ACHN (cell line): ENCODE data around the gene MITF.
A peak's percentile ranks its signal among the peaks of the same experiment; 100 is the strongest.
"Not testable (repeated sequence)": the region's sequence is repeated elsewhere in the genome, so short reads cannot be mapped to it uniquely, and the experiment has no call there.

Source experiments
- DNase-seq: peaks from one replicate; pipeline ENCODE4 v3.0.0-alpha.2; 2015
- in situ Hi-C: cut with HindIII; loops from 2 replicates; pipeline ENCODE4 v1.10.0; 2017; ENCODE audit warnings: low sequenced_read_pairs, low pct_ligation_motif_present, low pct_unique_long_range_greater_than_20kb

Gene MITF

DNA sequence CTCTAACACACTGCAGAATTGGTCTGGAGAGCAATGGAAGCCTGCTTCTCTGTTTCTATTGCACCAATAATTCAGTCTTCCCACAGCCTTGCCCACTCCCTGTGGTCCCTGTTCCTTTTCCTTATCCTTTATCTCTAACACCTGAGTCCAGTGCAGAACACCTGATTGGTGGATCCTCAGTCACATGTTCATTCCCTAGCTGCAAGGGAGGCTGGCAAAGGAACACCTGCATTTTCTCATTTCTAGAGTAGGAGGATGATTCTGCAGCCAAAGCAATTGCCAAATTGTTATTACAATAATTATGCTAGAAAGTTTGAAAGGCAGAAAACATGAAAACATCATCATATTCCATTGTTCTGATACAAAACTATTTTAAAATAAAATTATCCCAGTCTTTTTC is 176.5 kb downstream of the MITF start:
- in situ Hi-C loops, result no loop called here
- no peak for DNase-seq

GRCh38 chr3:69920009-69920408 is 180.7 kb downstream of the MITF start:
- in situ Hi-C loops, DNase-seq: not testable (repeated sequence)

- DNase-seq, result no peak
- in situ Hi-C loops, result no loop called here
Measured at GRCh38 chr3:69921651-69922050, 182.4 kb downstream of the MITF start.

DNA sequence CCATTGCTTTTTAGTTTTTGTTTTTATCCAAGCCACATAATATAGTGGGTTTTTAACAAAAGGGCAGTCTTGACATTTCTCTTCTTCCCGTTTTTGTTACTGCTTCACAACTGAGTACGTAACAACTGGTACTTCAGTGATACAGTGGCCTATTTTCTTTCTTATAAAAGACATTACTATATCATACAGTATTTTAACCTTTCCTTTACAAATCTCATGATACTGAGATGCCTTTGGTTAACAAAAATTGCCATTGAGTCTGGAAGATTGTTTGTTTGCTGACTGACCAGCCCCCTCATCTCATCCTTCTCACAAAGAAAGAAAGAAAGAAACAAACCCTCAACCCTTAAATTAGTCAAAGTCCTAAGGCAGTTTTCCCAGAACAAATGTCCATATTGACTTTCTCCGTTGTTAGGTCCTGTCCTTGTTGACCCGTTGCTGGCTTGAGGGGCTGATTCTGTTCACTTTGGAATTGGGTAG is 183.3 kb downstream of the MITF start:
- DNase-seq, result no peak
- in situ Hi-C loops, result no loop called here

GRCh38 chr3:69925506-69925905 is 186.2 kb downstream of the MITF start:
- in situ Hi-C loops, result no loop called here
- no peak for DNase-seq

GRCh38 chr3:69926385-69926784 is 187.1 kb downstream of the MITF start:
- DNase-seq, result no peak
- in situ Hi-C loops, result no loop called here

- in situ Hi-C loops, result no loop called here
- no peak for DNase-seq
Measured at GRCh38 chr3:69927571-69927970, 188.3 kb downstream of the MITF start.

- in situ Hi-C loops, result no loop called here
- DNase-seq, result no peak
Measured at GRCh38 chr3:69929019-69929418, 189.8 kb downstream of the MITF start.

GRCh38 chr3:69930564-69930963 is 191.3 kb downstream of the MITF start:
- DNase-seq, result no peak
- in situ Hi-C loops, result no loop called here

- DNase-seq, result no peak
- in situ Hi-C loops, result no loop called here
Measured at GRCh38 chr3:69932087-69932486, 192.8 kb downstream of the MITF start.

- in situ Hi-C loops, result no loop called here
- no peak for DNase-seq
Measured at GRCh38 chr3:69932501-69932900, 193.2 kb downstream of the MITF start.

GRCh38 chr3:69934398-69934797 is 195.1 kb downstream of the MITF start:
- in situ Hi-C loops, result no loop called here
- no peak for DNase-seq

DNA sequence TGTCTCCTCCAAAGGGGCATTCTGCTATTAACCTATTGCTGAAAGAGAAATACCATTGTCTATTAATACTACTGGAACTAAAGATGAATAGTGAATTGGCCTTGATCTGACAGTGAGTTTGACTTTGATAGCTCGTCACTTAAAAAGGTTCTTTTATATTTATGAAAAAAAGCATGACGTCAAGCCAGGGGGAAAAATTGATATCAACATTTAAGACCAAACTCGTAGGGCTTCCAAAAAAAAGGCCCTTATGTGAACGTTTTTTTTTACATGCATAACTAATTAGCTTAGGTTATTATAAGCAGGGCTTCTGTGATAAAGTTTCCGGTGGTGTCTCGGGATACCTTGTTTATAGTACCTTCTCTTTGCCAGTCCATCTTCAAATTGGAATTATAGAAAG is 197.0 kb downstream of the MITF start:
- in situ Hi-C loops, result no loop called here
- no peak for DNase-seq

GRCh38 chr3:69938061-69938460 is 198.8 kb downstream of the MITF start:
- in situ Hi-C loops, result no loop called here
- DNase-seq, result no peak

DNA sequence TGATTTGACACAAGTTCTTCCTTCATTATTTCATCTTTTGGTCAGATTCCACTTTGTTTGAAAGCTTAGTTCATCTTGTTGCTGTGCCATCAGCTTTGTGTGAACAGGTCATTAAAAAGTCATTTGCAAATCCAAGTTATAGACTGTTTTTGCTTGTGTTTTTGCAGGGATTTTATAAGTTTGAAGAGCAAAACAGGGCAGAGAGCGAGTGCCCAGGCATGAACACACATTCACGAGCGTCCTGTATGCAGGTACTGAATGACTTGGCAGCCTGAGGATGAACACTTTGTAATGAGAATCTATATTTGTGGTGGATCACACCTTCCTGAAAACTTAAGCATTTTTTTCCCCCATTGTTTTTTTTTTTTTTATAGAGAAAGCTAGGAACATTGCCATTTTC is 199.7 kb downstream of the MITF start:
- in situ Hi-C loops, result no loop called here
- DNase-seq, result no peak

GRCh38 chr3:69941037-69941436 is 201.8 kb downstream of the MITF start:
- in situ Hi-C loops, result no loop called here
- DNase-seq, result no peak

DNA sequence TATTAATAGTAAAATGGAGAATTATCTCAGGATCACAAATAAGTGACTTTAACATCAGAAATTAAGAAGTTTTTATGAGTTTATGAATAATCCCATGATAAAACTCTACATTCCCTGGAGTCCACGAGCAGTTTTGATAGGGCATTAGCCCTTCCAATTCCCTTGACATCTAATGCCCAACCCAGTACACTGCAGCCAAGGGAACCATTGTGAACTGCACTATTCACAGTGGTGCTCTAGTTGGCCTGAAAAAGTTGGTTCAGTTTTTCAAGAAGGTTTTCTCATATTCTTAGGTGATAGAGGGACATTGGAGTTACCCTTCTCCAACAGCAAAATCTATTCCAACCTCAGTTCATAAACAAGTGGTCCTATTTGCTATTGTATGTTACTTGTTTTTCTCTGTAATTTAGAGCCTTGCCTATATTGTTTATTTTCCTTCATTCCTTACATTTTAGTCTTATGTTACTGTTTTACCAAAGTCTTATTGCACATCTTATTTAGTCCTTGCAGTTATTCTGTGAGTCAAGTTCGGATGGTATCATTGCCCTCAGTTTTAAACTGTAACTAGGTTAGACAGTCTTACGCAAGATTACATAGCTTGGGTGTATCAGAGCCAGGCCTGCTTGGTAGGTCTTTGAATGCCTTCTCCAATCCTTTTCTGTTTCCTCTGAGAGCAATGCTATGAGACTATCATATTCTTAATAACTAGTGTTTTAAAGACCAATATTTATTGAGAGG is 202.3 kb downstream of the MITF start:
- in situ Hi-C loops, result no loop called here
- DNase-seq, result peak; percentile 64

DNA sequence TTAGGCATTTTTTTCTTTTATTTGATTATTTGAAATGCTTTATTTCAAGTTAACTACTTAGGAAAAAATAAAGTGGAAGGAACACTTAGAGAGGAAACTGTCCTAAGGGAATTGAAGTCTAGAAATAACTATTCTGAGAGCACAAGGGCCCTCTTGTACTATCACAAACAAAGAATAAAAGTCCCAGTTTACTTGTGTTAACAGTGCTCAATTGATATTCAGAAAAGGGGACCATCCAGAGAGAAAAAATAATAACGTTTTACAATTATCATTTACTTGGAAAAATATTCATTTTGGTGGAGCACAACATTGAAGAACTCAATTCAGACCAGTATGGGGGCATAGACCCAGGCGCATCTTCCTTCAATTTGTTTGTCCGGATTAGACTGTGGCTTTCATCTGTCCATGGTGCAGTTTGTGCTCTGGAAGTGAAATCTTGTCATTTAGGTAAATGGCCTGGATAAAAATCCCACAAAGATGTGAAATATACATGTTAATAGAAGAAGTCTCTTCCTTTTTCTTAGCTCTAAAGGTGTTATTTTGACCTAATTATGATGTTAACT is 205.7 kb downstream of the MITF start:
- no peak for DNase-seq
- in situ Hi-C loops, result no loop called here

DNA sequence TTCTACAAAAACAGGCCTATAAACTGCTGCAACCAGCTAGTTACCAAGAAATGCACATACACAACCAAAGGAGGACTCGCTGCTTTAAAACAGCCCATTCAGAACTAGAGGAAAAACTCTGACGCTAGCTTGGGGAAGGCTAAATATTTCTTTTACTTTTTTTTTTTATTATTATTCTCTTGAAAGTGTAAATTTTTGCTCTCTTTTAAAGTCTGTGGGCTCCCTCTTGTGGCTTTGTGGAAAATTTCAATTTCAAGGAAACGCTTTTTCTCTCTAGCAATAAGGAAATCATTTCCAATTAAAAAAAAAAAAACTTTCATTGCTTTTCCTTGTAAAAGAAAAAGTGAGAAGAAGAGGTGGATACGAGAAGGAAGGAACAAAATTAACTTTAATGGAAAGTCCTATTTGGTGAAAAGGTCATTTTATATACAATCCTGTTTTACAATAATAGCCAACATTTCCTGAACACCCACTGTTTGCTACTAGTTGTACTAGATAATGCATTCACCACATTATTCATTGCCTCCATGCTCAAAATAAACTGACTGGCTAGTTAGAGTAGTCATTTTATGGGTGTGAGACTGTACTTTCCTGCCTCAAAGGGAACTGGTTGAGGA is 209.1 kb downstream of the MITF start:
- DNase-seq, result peak; percentile 62
- in situ Hi-C loops, result no loop called here

DNA sequence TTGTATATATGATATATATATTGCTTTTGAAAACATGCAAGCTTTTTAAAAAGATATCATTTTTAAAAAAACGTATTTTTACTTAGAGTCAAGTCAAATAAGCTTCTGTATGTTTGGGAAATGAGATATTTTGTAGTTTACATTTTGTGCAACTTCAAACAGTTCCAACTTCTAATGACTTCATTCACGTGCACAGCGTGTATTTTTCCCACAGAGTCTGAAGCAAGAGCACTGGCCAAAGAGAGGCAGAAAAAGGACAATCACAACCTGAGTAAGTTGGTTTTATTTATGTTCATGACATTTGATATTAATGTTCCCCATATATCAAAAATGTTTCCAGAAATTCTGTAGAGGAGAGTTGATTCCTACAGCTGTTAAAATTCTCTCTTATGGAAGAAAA is 212.4 kb downstream of the MITF start:
- no peak for DNase-seq
- in situ Hi-C loops, result no loop called here
